Occipital lobe (tissue), 2 donors: Measurements from ENCODE around the gene SLC4A1. TPM values are rescaled to one million over a fixed set of nuclear protein-coding genes. Genes with fewer than 3 reads are reported as not detected.
A peak's percentile ranks its signal among the peaks of the same experiment; 100 is the strongest.

ENCODE experiments used
- DNase-seq: peaks from one replicate; lab custom pipeline; 2025; lab: John Stamatoyannopoulos, UW
- total RNA-seq: library from RNA; depleted of rRNA; stranded (reverse); fragments of >200 nt; gene quantifications from one replicate; pipeline ENCODE4 v1.2.3, GENCODE V29; 2014

Gene SLC4A1
- total RNA-seq, 1 donor from 2014 or later = 5.8 TPM

DNA sequence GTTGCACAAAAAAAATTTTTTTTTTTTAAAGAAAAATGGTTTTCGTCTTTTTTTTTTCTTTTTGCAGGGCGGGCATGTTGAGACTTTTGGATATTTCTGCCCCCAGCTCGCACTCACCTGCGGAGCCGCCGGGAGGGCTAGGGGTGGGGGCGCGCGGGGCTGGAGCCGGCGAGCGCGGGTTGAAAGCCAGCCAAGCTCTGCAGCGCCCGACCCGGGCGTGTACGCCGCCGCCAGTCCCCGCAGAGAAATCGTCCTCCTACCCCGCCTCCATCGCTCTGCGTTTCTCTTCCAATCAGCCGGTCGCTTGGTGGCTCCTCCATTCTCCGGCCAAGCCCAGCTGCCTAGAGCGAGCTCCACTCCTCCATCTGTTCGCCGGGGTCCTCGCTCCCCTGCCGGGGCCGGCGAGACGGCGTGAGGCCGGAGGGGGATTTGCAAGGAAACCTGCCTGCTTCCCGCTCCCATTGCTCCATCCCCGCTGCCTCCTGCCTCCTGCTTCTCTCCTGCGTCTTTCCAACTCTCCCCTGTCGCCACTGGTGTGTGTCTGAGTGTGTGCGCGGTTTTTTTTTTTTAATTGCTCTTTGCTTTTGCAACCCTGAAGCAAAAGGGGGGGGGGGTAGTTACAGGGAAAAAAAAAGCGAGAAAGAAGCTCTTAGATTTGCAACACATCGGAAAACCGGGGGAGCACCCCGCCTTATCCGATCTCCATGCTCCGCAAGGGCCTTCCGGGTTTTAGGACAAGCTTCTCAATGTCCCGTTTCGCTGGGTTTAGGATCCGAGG lies 46.7 kb downstream of the SLC4A1 start:
- peak; percentile 72 for DNase-seq

DNA sequence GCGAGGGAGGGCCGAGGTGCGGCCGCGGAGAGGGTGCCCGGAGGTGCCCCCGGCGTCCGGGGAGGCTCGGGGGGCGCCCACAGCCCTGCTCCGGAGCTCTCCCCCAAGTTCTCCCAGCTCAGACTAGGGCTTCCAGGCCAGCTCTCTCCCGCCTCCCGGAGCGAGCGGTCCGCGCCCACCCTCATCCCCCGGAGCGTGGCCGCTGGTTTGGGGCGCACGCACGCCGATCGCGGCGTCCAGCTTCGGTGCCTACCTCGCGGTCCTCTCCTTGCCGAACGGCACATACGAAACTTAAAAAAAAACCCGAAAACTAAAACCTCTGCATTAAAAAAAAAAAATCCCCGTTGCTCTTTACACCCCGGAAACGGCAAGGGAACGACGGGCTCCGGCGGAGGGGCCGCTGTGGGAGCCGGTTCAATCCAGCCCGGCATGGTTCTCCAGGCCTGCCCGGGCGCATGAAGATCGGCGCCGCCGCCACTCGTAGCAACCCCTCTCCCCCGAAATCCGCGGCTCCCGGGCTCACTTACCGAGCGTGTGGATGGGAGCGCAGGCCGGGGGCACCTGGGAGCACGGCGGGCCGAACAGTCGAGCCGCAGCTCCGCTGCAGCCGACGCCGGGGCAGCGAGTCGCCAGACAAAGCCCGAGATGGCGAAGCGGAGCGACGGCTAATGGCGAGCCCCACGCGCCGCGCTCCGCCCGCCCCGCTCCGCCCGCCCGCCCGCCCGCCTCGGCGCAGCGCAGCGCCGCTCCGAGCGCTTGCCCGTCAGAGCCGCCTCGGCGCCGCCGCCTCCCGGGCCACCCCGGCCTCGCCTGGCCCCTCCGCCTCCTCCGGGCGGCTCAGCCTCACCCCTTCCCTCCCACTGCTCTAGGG lies 47.5 kb downstream of the SLC4A1 start:
- peak; percentile 56 for DNase-seq

DNA sequence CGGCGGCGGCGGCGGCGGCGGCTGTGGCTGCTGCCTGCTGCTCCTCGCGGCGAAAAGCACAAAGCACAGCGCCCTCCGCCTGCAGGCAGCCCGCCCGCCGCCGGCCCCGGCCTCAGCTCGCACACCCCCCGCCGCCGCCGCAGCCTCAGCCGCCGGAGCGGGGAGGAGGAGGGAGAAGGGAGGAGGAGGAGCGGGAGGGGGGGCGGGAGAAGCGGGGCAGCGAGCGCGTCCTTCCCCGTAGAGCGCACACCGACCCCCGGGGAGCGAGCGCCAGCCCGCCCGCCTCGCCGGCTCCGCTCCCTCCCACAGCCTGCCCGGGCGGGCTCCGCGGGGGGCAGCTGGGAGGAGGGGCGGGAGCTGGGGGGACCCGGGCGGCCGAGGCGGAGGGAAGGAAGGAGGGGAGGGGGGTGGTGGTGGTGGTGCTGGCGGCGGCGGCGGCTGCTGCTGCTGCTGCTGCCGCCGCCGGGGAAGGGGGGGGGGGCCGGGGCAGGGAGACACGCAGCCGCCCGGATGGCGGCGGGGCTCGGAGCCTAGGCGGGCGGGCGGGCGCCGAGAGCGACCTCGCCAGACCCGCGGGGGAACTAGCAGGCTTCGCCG lies 48.2 kb downstream of the SLC4A1 start, which contains the start of gene UBTF:
Gene UBTF, minus strand, starts transcription at position 60 of the 597 bp plus-strand sequence. CDS start 1,446 bp downstream, outside the sequence.
- DNase-seq = peak; percentile 61

- peak; percentile 61 for DNase-seq
Observed at GRCh38 chr17:44219108-44219615, 48.8 kb downstream of the SLC4A1 start.

DNA sequence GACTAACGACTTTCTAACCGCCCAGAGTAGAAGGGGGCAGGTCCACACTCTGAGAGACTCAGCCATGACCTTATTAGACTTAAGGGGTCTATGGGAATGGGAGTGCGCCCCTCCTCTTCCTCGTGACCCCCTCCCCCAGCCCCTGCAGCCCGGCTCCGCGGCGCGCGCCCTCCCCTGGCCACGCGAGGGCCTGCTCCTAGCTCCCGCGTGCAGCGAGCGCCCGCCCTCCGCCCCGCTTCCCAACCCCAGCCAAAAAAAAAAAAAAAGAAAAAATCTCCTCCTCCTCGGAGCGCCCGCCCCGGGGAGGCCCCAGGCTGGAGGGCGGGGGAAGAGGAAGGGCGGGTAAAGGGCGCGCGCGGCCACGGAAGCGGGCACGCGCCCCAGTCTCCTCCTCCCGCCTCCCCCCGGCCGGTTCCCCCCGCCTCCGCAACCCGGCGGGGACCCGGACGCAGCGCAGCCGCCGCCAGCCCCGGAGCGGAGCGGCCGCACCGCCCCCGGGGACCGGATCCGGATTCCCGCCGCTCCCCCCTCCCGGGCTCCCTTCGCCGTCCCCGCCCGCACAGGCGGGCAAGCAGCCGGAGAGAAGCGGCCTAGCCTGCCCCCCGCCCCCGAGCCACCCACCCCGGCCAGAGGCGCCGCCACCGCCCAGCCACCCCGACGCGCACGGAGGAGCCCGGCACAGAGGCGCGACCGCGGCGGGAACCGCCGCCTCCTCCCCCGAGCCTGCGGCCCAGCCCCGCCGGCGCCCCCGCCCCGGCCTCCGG lies 49.4 kb downstream of the SLC4A1 start:
- DNase-seq = peak; percentile 77

DNA sequence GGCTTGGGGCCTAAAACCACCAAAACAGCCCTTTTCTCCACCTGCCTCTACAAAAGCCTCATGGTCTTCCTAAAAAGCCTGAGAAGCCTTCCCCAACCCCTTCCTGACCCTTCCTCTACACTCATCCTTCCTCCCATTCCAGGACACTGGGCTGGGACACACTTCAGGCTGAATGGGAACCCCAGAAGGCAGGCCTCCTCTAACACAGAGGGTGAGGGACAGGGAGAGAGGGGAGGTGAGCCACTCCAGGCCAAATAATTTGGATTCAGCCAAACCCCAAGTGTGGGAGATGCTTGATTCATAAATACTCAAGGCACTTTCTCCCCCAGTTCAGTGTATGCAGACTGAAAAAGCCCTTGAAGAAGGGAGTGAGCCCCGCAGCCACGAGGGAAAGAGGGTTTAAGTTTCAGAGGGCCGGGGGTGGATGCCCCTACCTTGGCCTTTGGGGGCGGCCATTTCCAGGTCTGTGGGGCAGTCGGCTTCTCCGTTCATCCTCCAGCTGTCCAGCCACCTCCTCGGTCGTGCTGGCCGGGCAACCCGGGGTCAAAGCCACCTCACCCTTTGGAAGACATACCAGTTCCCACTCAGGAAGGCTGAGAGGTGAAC lies 50.1 kb downstream of the SLC4A1 start:
- no peak for DNase-seq

- DNase-seq = no peak
Observed at GRCh38 chr17:44216694-44217093, 51.2 kb downstream of the SLC4A1 start.

DNA sequence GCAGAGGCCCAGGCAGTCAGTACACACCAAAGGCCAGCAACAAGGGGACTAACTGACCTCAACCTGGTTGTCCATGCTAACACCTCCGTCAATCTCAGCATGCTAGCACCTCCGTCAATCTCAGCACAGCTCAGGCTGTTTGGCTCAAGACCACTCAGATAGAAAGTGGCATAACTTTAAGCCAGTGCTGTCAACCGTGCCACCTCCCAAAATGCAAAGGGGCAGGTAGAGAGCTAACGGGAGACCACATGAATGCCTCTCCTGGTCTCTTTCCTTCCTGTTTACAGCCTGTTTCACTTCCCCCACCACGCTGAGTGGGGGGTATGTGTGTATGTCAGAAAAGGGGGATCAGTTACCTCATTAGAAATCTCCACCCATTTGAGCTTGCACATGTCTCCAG lies 51.8 kb downstream of the SLC4A1 start:
- DNase-seq = no peak

DNA sequence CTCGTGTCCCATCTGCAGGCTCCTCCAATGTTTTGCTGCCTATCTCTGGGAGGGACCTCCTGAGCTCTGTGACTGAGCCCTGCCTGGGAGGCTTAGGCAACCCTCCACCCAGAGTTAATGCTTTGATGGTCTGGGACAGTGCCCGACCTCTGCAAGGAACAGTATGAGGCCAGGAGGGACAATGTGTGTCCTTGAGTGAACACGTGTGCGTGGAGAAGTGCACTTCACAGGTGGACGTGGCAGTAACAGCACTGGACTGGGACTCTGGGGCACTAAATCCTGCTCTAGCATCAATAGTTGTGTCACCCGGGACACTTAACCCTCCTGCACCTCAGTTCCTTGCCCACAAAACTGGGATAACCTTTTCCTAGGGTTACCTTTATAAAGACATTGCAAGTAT lies 53.0 kb downstream of the SLC4A1 start:
- DNase-seq = no peak

DNA sequence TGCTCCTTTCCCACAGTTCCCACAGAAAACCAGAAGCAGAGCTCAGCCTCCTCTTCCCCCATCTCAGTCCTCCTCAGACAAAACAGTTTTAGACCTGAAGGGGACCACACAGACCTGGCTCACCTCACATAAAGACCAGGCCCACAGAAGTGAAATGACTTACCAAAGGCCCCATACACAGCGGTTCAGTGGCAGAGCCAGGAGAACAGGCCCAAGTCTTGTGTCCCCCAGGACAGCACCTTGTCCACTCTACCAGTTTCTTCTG lies 53.8 kb downstream of the SLC4A1 start:
- DNase-seq = no peak

DNA sequence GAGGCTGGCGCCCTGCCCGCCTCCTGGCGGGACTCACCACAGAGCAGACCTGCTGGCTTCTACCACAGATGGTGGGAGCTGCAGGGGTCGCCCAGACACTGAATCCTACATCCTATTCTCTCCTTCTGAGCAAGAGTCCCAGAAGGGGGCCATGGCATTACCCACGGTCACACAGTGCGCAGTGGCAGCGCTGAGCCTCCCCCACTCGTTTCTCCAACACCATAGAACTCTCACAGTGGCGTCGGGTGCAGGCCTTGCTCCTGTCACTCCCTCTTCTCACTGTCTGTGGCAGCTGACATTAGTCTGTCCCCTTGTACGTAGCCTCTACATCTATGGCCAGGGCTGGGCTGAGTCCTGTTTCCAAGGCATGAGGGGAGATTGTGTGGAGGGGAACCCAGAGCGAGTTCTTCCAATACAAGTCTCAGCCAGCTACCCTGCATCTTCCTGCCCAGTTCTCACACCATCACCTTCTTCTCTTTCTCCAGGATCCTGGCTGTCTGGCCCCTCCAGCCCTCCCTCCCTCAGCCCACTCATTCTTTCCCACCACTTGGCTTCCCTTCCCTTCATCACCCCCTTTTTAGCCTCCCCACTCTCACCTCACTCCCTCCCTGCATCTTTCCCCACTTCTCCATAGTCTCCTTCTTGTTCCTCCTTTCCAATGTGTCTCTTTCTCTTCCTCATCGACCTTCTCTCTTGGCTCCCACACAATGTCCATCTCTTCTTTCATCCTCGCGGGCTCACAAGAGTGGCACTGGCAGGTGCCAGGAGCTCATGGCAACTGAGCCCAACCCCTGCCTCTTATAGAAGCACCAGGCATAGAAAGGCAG lies 54.3 kb downstream of the SLC4A1 start:
- DNase-seq = no peak

DNA sequence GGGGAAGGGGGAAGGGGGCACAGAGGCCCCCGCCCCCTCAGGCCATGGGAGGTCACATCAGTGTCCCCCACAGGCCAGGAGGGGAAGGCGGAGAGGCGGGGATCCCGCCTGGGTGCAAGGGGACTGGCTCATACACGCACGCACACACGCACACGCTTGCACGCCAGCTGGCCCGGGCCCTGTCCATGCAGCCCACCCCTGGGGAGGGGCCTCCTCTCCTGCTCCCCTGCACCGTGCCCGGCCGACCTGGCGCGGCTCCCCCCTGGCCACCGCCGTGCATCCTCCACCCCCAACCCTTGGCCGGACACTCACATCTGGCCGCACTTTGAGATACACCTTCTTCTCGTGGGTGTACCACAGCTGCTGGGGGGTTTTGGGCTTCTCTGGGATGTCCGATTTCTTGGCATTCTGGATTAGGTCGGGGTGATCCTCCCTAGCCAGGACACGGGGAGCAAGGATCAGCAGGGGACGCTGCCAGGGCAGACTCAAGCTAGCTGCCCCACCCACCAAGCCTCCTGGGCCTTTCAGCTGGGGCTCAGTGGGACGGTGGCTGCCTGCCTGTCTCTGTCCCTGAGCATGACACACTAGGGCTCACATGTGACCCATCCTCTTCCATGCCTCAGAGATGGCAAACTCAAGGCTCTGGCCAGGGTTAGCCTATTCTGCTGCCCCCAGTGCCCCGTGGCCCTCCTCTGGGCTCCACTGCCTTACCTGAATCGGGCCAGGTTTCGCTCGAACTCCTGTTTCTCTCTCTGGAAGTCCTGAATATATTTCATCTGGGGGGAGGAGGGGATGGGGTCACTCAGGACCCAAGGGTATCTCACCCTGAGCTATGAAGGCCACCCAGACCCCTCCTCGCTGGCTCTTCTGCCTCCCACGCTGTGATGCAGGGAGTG lies 55.2 kb downstream of the SLC4A1 start:
- no peak for DNase-seq

DNA sequence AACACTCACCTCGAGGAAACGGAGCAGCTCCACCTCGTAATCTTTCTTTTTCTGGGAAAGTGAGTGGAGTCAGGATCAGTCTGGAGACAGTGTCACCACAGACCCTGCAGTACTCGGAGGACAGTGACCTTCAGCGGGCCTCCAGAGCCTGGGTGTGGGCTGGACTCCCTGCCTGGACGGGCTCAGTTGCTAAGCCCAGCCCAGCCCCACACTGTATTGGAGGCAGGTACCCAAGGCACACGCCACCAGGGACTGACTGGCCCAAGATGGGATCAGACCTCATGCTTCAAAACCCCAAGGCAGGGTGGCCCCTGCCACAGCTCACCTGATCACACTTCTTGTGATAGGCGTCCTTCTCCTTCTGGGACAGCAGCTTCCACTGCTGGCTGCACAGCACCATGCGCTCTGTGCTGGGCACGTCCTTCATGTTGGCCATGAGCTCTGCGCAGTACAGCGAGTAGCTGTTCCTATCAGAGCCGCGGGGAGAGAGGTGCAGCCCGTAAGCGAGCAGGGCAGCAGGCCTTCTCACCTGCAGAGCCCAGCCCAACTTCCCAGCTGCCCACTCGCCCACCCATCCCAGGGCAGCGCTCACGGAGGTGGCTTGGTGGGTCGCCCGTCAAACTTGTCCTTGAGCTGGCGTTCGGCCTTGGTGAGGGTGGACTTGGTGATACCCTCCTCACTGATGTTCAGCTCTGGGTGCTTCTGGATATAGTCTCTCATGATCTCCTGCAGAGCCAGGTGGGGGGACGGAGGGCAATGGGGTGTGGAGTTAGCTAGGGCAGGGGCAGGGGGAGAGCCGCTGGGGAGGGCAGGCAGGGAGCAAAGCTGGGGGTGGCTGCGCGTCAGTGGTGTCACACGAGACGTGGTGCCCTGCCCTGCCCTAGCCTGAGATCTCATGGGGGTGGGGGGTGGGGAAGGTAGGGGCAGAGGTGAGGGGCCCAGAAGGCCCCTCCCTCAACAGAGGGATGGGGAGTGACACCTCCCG lies 56.4 kb downstream of the SLC4A1 start:
- no peak for DNase-seq

DNA sequence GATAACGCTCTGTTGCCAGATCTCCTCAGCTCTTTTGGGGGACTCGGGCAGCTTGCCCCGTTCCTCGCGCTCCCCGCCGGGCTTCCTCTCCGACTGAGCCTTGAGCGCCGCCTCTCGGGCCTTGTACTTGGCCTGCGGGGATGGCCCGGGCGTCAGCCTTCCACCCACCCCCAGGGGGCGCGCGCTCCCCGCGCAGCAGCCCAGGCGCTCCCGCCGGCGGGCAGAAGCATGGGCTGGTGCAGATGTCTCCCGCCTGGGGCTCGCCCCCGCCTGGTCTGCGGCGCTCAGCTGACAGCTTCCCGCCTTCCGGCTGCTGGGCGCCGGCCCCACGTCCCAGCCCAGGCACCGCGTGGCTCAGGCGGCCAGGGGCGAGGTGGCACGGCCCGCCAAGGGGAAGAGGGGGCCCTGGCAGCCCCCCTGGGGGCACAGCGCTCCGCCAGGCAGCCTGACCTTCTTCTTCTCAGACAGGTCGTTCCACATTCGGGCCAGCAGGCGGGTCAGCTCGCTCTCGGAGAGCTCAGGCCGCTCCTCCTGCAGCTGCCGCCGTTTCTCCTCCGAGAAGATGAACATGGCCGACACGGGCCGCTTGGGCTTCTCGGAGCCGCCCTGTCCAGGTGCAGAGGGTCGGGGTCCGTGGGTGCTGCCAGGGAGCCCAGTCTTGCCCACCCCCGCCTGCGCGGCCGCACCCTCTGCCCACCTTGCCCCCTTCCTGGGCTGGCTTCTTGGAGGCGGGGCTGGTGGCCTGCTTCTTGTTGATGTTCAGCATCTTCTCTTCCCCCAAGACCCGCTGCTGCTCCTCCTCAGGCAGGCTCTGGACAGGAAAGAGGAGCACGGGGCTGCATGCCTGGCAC lies 57.4 kb downstream of the SLC4A1 start:
- peak; percentile 75 for DNase-seq

DNA sequence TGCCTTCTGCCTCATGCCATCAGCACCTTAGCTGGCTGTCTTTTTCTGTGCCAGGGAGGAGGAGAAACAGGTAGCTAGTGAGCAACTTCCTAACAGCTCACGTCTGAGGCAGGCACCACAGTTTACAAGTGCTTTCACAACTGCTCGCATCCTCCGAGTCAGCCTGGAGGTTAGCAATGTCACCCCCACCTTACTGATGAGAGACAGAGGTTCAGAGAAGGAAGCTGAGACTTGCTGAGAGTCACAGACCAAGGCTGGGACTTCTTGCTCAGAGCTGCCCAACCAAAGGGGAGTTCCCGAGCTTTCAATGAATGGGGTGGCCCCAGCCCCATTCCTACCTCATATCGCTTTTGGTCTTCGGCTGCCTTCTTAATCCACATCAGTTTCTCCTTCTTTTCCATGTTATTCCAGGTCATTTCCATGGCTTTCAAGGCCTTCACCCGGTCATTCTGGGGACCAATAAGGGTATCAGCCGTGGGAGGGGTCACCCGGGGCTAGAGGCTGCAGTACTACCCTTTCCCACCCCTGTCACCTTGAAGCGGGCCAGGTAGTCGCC lies 58.1 kb downstream of the SLC4A1 start:
- no peak for DNase-seq

DNA sequence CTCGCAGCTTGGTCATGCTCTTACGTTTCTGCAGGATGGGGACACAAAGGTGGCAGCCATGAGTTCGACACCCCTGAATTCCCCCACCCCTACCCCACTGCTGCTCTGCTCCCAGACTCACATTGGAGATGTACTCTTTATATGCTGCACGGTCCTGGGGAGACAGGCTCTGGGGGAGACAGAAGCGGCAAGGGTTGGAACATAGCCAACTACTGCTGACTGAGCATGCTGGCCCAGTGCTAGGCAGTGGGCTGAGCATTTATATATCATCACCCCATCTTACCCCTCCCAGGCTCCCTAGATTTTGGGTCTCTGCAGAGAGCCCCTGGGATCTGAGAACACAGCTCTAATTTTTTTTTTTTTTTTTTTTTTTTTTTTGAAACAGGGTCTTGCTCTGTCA lies 60.2 kb downstream of the SLC4A1 start:
- no peak for DNase-seq

GRCh38 chr17:44207319-44207718 lies 60.6 kb downstream of the SLC4A1 start:
- DNase-seq = no peak
